A549 treated with GW870086 at 1 μM for 4 hours (cell line): ENCODE data around the gene ZNF273. TPM values are rescaled to one million over a fixed set of nuclear protein-coding genes. Genes with fewer than 3 reads are reported as not detected.

Experiments
- total RNA-seq: library from RNA; stranded (reverse); fragments of 200-300 nt; extraction: Qiagen RNA extraction; gene quantifications from 5 replicates; pipeline ENCODE4 v1.2.3, GENCODE V29; 2022; ENCODE audit warnings: low read depth

ZNF273 gene
- total RNA-seq: 1.6 to 2.8 TPM (median 2.5 TPM) in 5 replicates

GRCh38 chr7:64902806-64903721 lies at the start of gene ZNF273:
ZNF273 (plus strand) TSS chr7:64903273; CDS start chr7:64903318, 45 bp downstream.

Other genes starting within 250 kb of the ZNF273 start
- gene ZNF107, start 237.1 kb upstream of the ZNF273 start, total RNA-seq: 1.7 to 3.5 TPM (median 2.4 TPM) in 5 replicates
- 2.7 to 3.9 TPM (median 2.9 TPM) in 5 replicates for gene ZNF138, start 108.8 kb upstream of the ZNF273 start, total RNA-seq
- 0.10 to 0.41 TPM (median 0.22 TPM) in 5 replicates for gene ZNF117, start 87.8 kb downstream of the ZNF273 start, total RNA-seq
- 3.4 to 5.7 TPM (median 4.0 TPM) in 5 replicates for gene ERV3-1, start 103.4 kb downstream of the ZNF273 start, total RNA-seq